Measurements from ENCODE around the gene KLHL29.

KLHL29 gene

GRCh38 chr2:23507267-23508065 lies 122.5 kb downstream of the KLHL29 start:
- no peak overlapping the region for H3K4me3 ChIP-seq (ENCODE audit: low read depth, low read length)
- no peak for TF ChIP-seq CTCF (IDR thresholded peaks at IDR 0.05; ENCODE audit: borderline replicate concordance, insufficient read depth, low read depth, low read length)

- no peak overlapping the region for H3K4me3 ChIP-seq (ENCODE audit: low read depth, low read length)
- TF ChIP-seq CTCF (IDR thresholded peaks at IDR 0.05; ENCODE audit: borderline replicate concordance, insufficient read depth, low read depth, low read length), result no peak
Observed at GRCh38 chr2:23508066-23508390, 123.0 kb downstream of the KLHL29 start.

- H3K4me3 ChIP-seq (ENCODE audit: low read depth, low read length), result no peak overlapping the region
- no peak for TF ChIP-seq CTCF (IDR thresholded peaks at IDR 0.05; ENCODE audit: borderline replicate concordance, insufficient read depth, low read depth, low read length)
Observed at GRCh38 chr2:23509103-23509502, 124.1 kb downstream of the KLHL29 start.

- H3K4me3 ChIP-seq (ENCODE audit: low read depth, low read length), result no peak overlapping the region
- TF ChIP-seq CTCF (IDR thresholded peaks at IDR 0.05; ENCODE audit: borderline replicate concordance, insufficient read depth, low read depth, low read length), result no peak
Observed at GRCh38 chr2:23509596-23510292, 124.8 kb downstream of the KLHL29 start.

GRCh38 chr2:23510471-23510870 lies 125.5 kb downstream of the KLHL29 start:
- TF ChIP-seq CTCF (IDR thresholded peaks at IDR 0.05; ENCODE audit: borderline replicate concordance, insufficient read depth, low read depth, low read length), result no peak
- H3K4me3 ChIP-seq (ENCODE audit: low read depth, low read length), result no peak overlapping the region

GRCh38 chr2:23512778-23513177 lies 127.8 kb downstream of the KLHL29 start:
- H3K4me3 ChIP-seq (ENCODE audit: low read depth, low read length), result no peak overlapping the region
- no peak for TF ChIP-seq CTCF (IDR thresholded peaks at IDR 0.05; ENCODE audit: borderline replicate concordance, insufficient read depth, low read depth, low read length)
